H1 (cell line): Measurements from ENCODE around the gene PSMD9. TPM values are rescaled to one million over a fixed set of nuclear protein-coding genes. Genes with fewer than 3 reads are reported as not detected.
"Not testable (repeated sequence)": the region's sequence is repeated elsewhere in the genome, so short reads cannot be mapped to it uniquely, and the experiment has no call there.

Experiments used
- CTCF ChIA-PET: fragments of 300-600 bp; sonication (Branson Sonifier 250); formaldehyde crosslinking; loops from one replicate; lab custom pipeline; 2021; ENCODE audit not compliant: partially characterized antibody; lab: Charles Lee
- POLR2A ChIA-PET: fragments of 300-600 bp; sonication (Branson Sonifier 250); formaldehyde crosslinking; loops from one replicate; lab custom pipeline; 2021; ENCODE audit warnings: inconsistent platforms; ENCODE audit not compliant: partially characterized antibody; lab: Charles Lee
- DNase-seq, 2 experiments: peaks; one replicate each; pipeline versions ENCODE4 v3.0.0 to v3.0.0-alpha.2; 2010 to 2022; ENCODE audit warnings: low spot score in 2 of 2, low read depth in 1 of 2, mixed read lengths in 1 of 2
- FAIRE-seq: peaks from 2 replicates; lab custom pipeline; 2011; peaks lifted over from hg19 to GRCh38; lab: Jason Lieb, UNC
- H2AFZ ChIP-seq: 2 replicates; pipeline ENCODE4 v1.8.1; 2012; ENCODE audit warnings: low read length, inconsistent platforms
- H2AK5ac ChIP-seq: 2 replicates; pipeline ENCODE4 v1.6.1; 2013; ENCODE audit warnings: low read depth, low read length
- H2BK120ac ChIP-seq: replicated peaks from 2 replicates; pipeline ENCODE3; 2013; ENCODE audit warnings: low read depth, low read length, inconsistent platforms
- H2BK12ac ChIP-seq: 2 replicates; pipeline ENCODE4 v1.6.1; 2013; ENCODE audit warnings: low read depth, low read length
- H2BK15ac ChIP-seq: 2 replicates; pipeline ENCODE4 v1.6.1; 2013; ENCODE audit warnings: low read length
- H2BK20ac ChIP-seq: 2 replicates; pipeline ENCODE4 v1.6.1; 2013; ENCODE audit warnings: low read length
- H2BK5ac ChIP-seq: 2 replicates; pipeline ENCODE4 v1.6.1; 2013; ENCODE audit warnings: low read depth, low read length
- H3K14ac ChIP-seq: 2 replicates; pipeline ENCODE4 v1.6.1; 2013; ENCODE audit warnings: inconsistent platforms; ENCODE audit not compliant: insufficient read length
- H3K18ac ChIP-seq: 2 replicates; pipeline ENCODE4 v1.6.1; 2013; ENCODE audit warnings: low read length; ENCODE audit errors: extremely low read depth
- H3K23ac ChIP-seq: 2 replicates; pipeline ENCODE4 v1.6.1; 2013; ENCODE audit warnings: inconsistent platforms; ENCODE audit not compliant: insufficient read length
- H3K23me2 ChIP-seq: 2 replicates; pipeline ENCODE4 v1.6.1; 2013; ENCODE audit warnings: low read depth, low read length
- H3K27ac ChIP-seq: 2 replicates; pipeline ENCODE4 v1.6.1; 2011; ENCODE audit warnings: low read depth, low read length, inconsistent platforms
- H3K27me3 ChIP-seq, 4 experiments: replicated peaks in 1 of 4; 1 replicate in 1 of 4; 2 replicates in 3 of 4; pipeline versions ENCODE4 v1.6.1 to v1.8.1; 2011 to 2013; ENCODE audit warnings: low read length in 3 of 4, mild to moderate bottlenecking in 3 of 4, inconsistent platforms in 2 of 4, mixed read lengths in 2 of 4, moderate library complexity in 1 of 4; ENCODE audit not compliant: control insufficient read depth in 3 of 4, insufficient read depth in 3 of 4; ENCODE audit errors: extremely low read depth in 1 of 4
- H3K36me3 ChIP-seq, 4 experiments: 2 replicates each; pipeline versions ENCODE4 v1.6.1 to v1.8.1; 2011 to 2013; ENCODE audit warnings: mild to moderate bottlenecking in 4 of 4, low read length in 3 of 4, moderate library complexity in 2 of 4, control low read depth in 1 of 4, inconsistent platforms in 1 of 4; ENCODE audit not compliant: insufficient read depth in 4 of 4, control insufficient read depth in 2 of 4
- H3K4ac ChIP-seq: replicated peaks from 2 replicates; pipeline ENCODE3; 2013; ENCODE audit warnings: low read length, low read depth, mixed read lengths, inconsistent platforms; ENCODE audit not compliant: insufficient read length
- H3K4me1 ChIP-seq, 4 experiments: replicated peaks in 1 of 4; 1 replicate in 1 of 4; 2 replicates in 3 of 4; pipeline versions ENCODE4 v1.6.1 to v1.8.1; 2011 to 2013; ENCODE audit warnings: low read length in 3 of 4, inconsistent platforms in 2 of 4, mixed read lengths in 1 of 4; ENCODE audit not compliant: insufficient read depth in 4 of 4, control insufficient read depth in 3 of 4
- H3K4me2 ChIP-seq, 2 experiments: 2 replicates each; pipeline versions ENCODE4 v1.6.1 to v1.8.1; 2011 to 2013; ENCODE audit warnings: low read depth in 2 of 2, low read length in 2 of 2, control low read depth in 1 of 2, inconsistent platforms in 1 of 2, mild to moderate bottlenecking in 1 of 2; ENCODE audit not compliant: insufficient read depth in 1 of 2
- H3K4me3 ChIP-seq, 4 experiments: fragments of 200-600, 300-600 bp in 1 of 4; sonication (generic), shearing (Covaris generic), sonication (Bioruptor Twin) in 1 of 4; 2 replicates each; pipeline versions ENCODE4 v1.5.1 to v1.8.1; 2011 to 2016; ENCODE audit warnings: low read length in 4 of 4, low read depth in 3 of 4, control low read depth in 2 of 4, inconsistent platforms in 2 of 4, mild to moderate bottlenecking in 2 of 4, mixed read lengths in 1 of 4, moderate library complexity in 1 of 4; ENCODE audit not compliant: insufficient read depth in 2 of 4; ENCODE audit errors: extremely low read depth in 1 of 4
- H3K56ac ChIP-seq: replicated peaks from 2 replicates; pipeline ENCODE3; 2013; ENCODE audit warnings: low read depth, mild to moderate bottlenecking, mixed read lengths, low read length, inconsistent platforms; ENCODE audit not compliant: insufficient read length
- H3K79me1 ChIP-seq: 2 replicates; pipeline ENCODE4 v1.6.1; 2013; ENCODE audit warnings: low read depth, low read length, control low read depth
- H3K79me2 ChIP-seq, 2 experiments: 2 replicates each; pipeline versions ENCODE4 v1.6.1 to v1.8.1; 2012 to 2013; ENCODE audit warnings: low read length in 2 of 2, mild to moderate bottlenecking in 2 of 2, inconsistent platforms in 1 of 2; ENCODE audit not compliant: insufficient read depth in 2 of 2, control insufficient read depth in 1 of 2
- H3K9ac ChIP-seq, 4 experiments: replicated peaks in 1 of 4; 1 replicate in 1 of 4; 2 replicates in 3 of 4; pipeline versions ENCODE4 v1.6.1 to v1.8.1; 2011 to 2013; ENCODE audit warnings: low read depth in 3 of 4, low read length in 3 of 4, control low read depth in 2 of 4, mild to moderate bottlenecking in 2 of 4, moderate library complexity in 2 of 4, inconsistent platforms in 1 of 4; ENCODE audit errors: extremely low read depth in 1 of 4
- H3K9me3 ChIP-seq, 2 experiments: 2 replicates each; pipeline versions ENCODE4 v1.6.1 to v1.8.1; 2012 to 2013; ENCODE audit warnings: mild to moderate bottlenecking in 2 of 2, moderate library complexity in 2 of 2, control low read depth in 1 of 2, inconsistent platforms in 1 of 2, low read depth in 1 of 2, low read length in 1 of 2, mixed read lengths in 1 of 2; ENCODE audit not compliant: insufficient read depth in 2 of 2
- H4K20me1 ChIP-seq, 2 experiments: replicated peaks in 1 of 2; 2 replicates each; pipeline versions ENCODE3 to v1.8.1; 2011 to 2013; ENCODE audit warnings: inconsistent platforms in 2 of 2, low read length in 2 of 2, mild to moderate bottlenecking in 1 of 2; ENCODE audit not compliant: insufficient read depth in 2 of 2, control insufficient read depth in 1 of 2
- H4K5ac ChIP-seq: 2 replicates; pipeline ENCODE4 v1.6.1; 2013; ENCODE audit warnings: low read length, low read depth, mixed read lengths, inconsistent platforms; ENCODE audit not compliant: insufficient read length
- H4K8ac ChIP-seq: 2 replicates; pipeline ENCODE4 v1.8.0; 2013; ENCODE audit warnings: mild to moderate bottlenecking, moderate library complexity, low read length, inconsistent platforms; ENCODE audit not compliant: insufficient read depth; ENCODE audit errors: extremely low read depth
- H4K91ac ChIP-seq: replicated peaks from 2 replicates; pipeline ENCODE3; 2013; ENCODE audit warnings: low read length, mixed read lengths, inconsistent platforms; ENCODE audit not compliant: insufficient read length
- WGBS, 2 experiments: shearing (Covaris generic) in 1 of 2; methylation state at CpG; one replicate each; pipeline versions ENCODE4 v1.1.6 to v1.1.7; 2013 to 2015; ENCODE audit warnings: low lambda C conversion rate in 2 of 2, mixed read lengths in 2 of 2, inconsistent platforms in 1 of 2, low coverage in 1 of 2, missing lambda C conversion rate in 1 of 2; ENCODE audit not compliant: insufficient replicate concordance in 2 of 2, insufficient coverage in 1 of 2, insufficient read length in 1 of 2; ENCODE audit errors: extremely low coverage in 1 of 2, missing lambda C conversion rate in 1 of 2; 5-methylcytosine and 5-hydroxymethylcytosine counted together
- polyA plus RNA-seq, 7 experiments: library from polyadenylated mRNA; depleted of rRNA in 3 of 7; stranded (reverse) in 5 of 7; unstranded in 2 of 7; fragments of >200 nt in 5 of 7; fragments of 200-250 nt in 2 of 7; gene quantifications; 1 replicate in 5 of 7; 2 replicates in 1 of 7; 4 replicates in 1 of 7; pipeline versions ENCODE4 v1.2.1 to v1.2.3, GENCODE V29; 2011 to 2013; ENCODE audit warnings: missing spikeins in 2 of 7, mixed read lengths in 2 of 7
- total RNA-seq: library from RNA; stranded (reverse); fragmentation: NEBNext Ultra II Directional; extraction: Animal tissue kit (Norgen Biotek cat#: 25700); gene quantifications from 2 replicates; pipeline ENCODE4 v1.2.1, GENCODE V29; 2021

The PSMD9 gene
- total and polyA plus RNA-seq, 2 of the 8 experiments (the other 6 are each of a cell fraction or from before 2014, with no cell fraction given) = 28.8 to 36.1 TPM

DNA sequence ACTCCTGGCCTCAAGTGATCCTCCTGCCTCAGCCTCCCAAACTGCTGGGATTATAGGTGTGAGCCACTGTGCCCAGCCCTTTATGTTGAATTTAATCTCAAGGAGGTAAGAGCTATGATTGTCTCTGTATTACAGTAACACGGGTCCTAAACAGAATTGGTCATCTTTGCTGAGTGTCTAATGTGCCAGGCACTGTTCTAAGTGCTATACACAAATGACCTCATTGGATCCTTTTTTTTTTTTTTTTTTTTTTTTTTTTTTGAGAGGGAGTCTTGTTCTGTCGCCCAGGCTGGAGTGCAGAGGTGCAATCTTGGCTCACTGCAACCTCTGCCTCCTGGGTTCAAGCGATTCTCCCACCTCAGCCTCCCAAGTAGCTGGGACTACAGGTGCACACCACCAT, 36.2 kb upstream of the PSMD9 start:
- H3K27ac ChIP-seq, FAIRE-seq, H3K56ac ChIP-seq, H2BK120ac ChIP-seq, H3K4me2 ChIP-seq, H4K8ac ChIP-seq, H2BK20ac ChIP-seq, H3K4me1 ChIP-seq, H3K23me2 ChIP-seq, H3K79me1 ChIP-seq, H3K9ac ChIP-seq, H2BK12ac ChIP-seq, H3K79me2 ChIP-seq, H3K9me3 ChIP-seq, H3K14ac ChIP-seq, H4K91ac ChIP-seq, H4K20me1 ChIP-seq, H2BK15ac ChIP-seq, H4K5ac ChIP-seq, H3K4me3 ChIP-seq, H3K23ac ChIP-seq, H2AFZ ChIP-seq, H2BK5ac ChIP-seq, H3K36me3 ChIP-seq, H3K4ac ChIP-seq, DNase-seq, H3K18ac ChIP-seq, H3K27me3 ChIP-seq, H2AK5ac ChIP-seq: not testable (repeated sequence)
- CTCF ChIA-PET = interaction anchor here (1.0 to 1.1 kb wide), 3 partner anchors 17 to 58 kb away, joined by 3 to 4 read pairs (median 3); no protein-coding TSS in a partner anchor
- POLR2A ChIA-PET = interaction anchor here (0.8 to 1.9 kb wide), 2 partner anchors 11 to 134 kb away, joined by 3 to 5 read pairs; no protein-coding TSS in a partner anchor
- WGBS, 2 experiments = 60% methylated on average over 3 of the region's 3 CpGs; no CpG with 5 or more reads in 1 of the 2 experiments
